Kidney epithelial cell (primary cell): ENCODE data around the gene SCN5A. TPM values are rescaled to one million over a fixed set of nuclear protein-coding genes. Genes with fewer than 3 reads are reported as not detected.

Experiments used
- DNase-seq: peaks from one replicate; pipeline ENCODE4 v3.0.0-alpha.2; 2010; ENCODE audit warnings: low read depth
- H3K27me3 ChIP-seq: 2 replicates; pipeline ENCODE4 v1.6.0; 2011; ENCODE audit warnings: low read length; ENCODE audit not compliant: control insufficient read depth, insufficient read depth
- H3K36me3 ChIP-seq: 2 replicates; pipeline ENCODE4 v1.5.1; 2011; ENCODE audit warnings: low read length; ENCODE audit not compliant: control insufficient read depth, insufficient read depth
- H3K4me3 ChIP-seq: 2 replicates; pipeline ENCODE4 v1.5.1; 2011; ENCODE audit warnings: low read depth, mild to moderate bottlenecking, control low read depth, low read length
- CTCF ChIP-seq: IDR thresholded peaks from 2 replicates; pipeline ENCODE4 v1.5.1; 2011; ENCODE audit warnings: mild to moderate bottlenecking, moderate library complexity, low read length, control low read depth, inconsistent platforms; ENCODE audit not compliant: insufficient read depth, poor library complexity, severe bottlenecking
- total RNA-seq: library from RNA; depleted of rRNA; stranded (reverse); fragments of >200 nt; gene quantifications from 2 replicates; pipeline ENCODE4 v1.2.3, GENCODE V29; 2015

The SCN5A gene
- total RNA-seq, 1 donor from 2014 or later, result 3.8 TPM

DNA sequence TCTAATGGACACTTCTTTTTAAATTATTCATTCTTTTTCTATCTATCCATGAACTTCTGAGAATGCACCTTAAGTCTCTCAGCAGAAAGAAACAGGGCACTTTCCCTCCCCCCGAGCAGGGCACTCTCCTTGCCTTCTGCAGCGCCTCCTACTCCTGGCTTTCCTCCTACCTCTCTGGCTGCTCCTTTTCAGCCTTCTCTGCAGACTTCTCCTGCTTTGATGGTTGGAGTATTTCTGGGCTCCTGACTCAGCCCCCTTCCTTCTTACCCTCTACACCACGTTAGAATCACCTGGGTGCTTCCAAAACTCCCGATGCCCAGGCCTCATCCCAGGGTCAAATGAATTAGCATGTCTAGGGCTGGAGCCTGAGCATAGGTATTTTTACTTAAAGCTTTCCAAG lies 3.4 kb downstream of the SCN5A start:
- H3K36me3 ChIP-seq, result no peaks in the 10 kb centered on the region
- peaks cover 11% of the 10 kb centered on the region for H3K27me3 ChIP-seq
- DNase-seq, result no peak
- no peak for TF ChIP-seq CTCF
- H3K4me3 ChIP-seq, result no peak overlapping the region

DNA sequence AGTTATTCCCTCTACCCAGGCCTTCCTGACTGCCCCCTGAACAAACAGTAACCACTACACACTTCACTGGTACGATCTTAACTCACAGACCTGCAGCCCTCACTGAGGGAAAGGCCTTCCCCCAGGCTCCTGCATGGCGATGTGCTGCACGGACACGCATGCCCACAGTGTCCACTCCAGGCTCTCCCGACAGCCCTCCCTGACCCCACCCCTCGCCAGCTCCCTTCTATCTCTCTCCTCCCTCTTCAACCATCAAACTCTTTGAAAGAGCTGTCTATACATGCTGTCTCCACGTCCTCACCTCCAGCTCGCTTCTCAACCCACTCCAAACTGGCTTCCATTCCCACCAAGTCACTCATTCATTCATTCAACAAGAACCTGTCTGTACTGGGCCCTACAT lies 3.9 kb downstream of the SCN5A start:
- H3K36me3 ChIP-seq, result no peaks in the 10 kb centered on the region
- no peak for TF ChIP-seq CTCF
- H3K4me3 ChIP-seq, result no peak overlapping the region
- no peak for DNase-seq
- peaks cover 11% of the 10 kb centered on the region for H3K27me3 ChIP-seq

- peaks cover 10% of the 10 kb centered on the region for H3K27me3 ChIP-seq
- TF ChIP-seq CTCF, result no peak
- H3K4me3 ChIP-seq, result no peak overlapping the region
- H3K36me3 ChIP-seq, result no peaks in the 10 kb centered on the region
- no peak for DNase-seq
These were observed 4.4 kb downstream of the SCN5A start for GRCh38 chr3:38645076-38645475.

GRCh38 chr3:38644662-38645053 lies 4.8 kb downstream of the SCN5A start:
- no peak for TF ChIP-seq CTCF

DNA sequence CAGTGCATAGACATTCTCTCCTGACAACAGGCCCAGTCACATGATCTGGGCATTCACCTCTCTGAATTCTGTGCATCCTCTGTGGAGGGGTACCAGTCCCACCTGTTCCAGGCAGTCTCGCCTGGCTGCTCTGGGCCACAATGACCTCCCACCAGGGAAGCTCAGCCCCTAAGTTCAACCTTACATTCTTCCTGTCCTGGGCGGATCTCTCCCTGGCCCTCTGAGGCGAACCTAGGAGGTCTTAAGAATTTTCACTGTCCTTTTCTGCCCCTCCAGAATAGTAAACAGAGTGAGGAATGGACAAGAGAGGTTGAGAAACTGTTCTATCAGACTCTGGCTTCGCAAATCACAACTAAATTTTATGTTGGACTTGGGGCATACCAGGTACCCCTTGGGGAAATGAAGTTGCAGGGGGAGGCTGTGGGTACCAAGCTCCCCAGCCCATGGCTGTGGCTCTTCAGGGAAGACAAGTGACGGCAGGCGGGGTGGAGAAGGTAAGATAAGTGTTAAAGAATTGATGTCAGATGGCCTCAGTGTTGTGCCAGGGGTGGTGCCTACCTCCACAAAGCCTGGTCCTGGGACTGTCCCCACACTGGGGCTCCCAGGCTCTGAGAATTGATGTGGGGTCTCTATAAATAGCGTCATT lies 5.3 kb downstream of the SCN5A start:
- TF ChIP-seq CTCF, result no peak
- no peaks in the 10 kb centered on the region for H3K36me3 ChIP-seq
- peaks cover 6% of the 10 kb centered on the region for H3K27me3 ChIP-seq
- no peak overlapping the region for H3K4me3 ChIP-seq
- DNase-seq, result no peak

More at GRCh38 chr3:38644662-38645053, 4.8 kb downstream of the SCN5A start:
- Histone ChIP-seq H3K27me3 (peaks cover 6% of the 10 kb centered on the region), H3K4me3 (no peak overlapping the region), H3K36me3 (no peaks in the 10 kb centered on the region)
- no peak for DNase-seq

GRCh38 chr3:38643592-38643991 lies 5.9 kb downstream of the SCN5A start:
- TF ChIP-seq CTCF, result no peak
- Histone ChIP-seq H3K4me3 (no peak overlapping the region), H3K36me3 (no peaks in the 10 kb centered on the region), H3K27me3 (peaks cover 2% of the 10 kb centered on the region)
- DNase-seq, result no peak
